Fibroblast of lung (primary cell): ENCODE measurements around the gene MED10. TPM values are rescaled to one million over a fixed set of nuclear protein-coding genes. Genes with fewer than 3 reads are reported as not detected.
A peak's percentile ranks its signal among the peaks of the same experiment; 100 is the strongest.

Experiments
- DNase-seq, 2 donors: peaks; one replicate each; pipeline versions ENCODE4 v3.0.0 to v3.0.0-alpha.2; 2010; ENCODE audit warnings: low read depth in 2 of 2
- H2AFZ ChIP-seq: 2 replicates; pipeline ENCODE4 v1.5.1; 2012; ENCODE audit warnings: low read length, control low read depth, inconsistent platforms
- H3K27ac ChIP-seq: 2 replicates; pipeline ENCODE4 v1.5.1; 2011; ENCODE audit warnings: low read length, control low read depth; ENCODE audit not compliant: insufficient read depth
- H3K27me3 ChIP-seq: 2 replicates; pipeline ENCODE4 v1.5.1; 2011; ENCODE audit warnings: mild to moderate bottlenecking, low read length; ENCODE audit not compliant: control insufficient read depth, insufficient read depth
- H3K36me3 ChIP-seq: 2 replicates; pipeline ENCODE4 v1.5.1; 2011; ENCODE audit warnings: low read length; ENCODE audit not compliant: control insufficient read depth, insufficient read depth
- H3K4me1 ChIP-seq: 2 replicates; pipeline ENCODE4 v1.5.1; 2011; ENCODE audit warnings: low read length; ENCODE audit not compliant: control insufficient read depth, insufficient read depth; ENCODE audit errors: extremely low read depth
- H3K4me2 ChIP-seq: 2 replicates; pipeline ENCODE4 v1.5.1; 2011; ENCODE audit warnings: low read length, control low read depth; ENCODE audit not compliant: insufficient read depth; ENCODE audit errors: extremely low read depth
- H3K4me3 ChIP-seq, 4 experiments: fragments of 200-600 bp in 1 of 4; sonication (generic) in 1 of 4; replicated peaks in 1 of 4; 2 replicates each; pipeline ENCODE4 v1.5.1; 2011 to 2016; ENCODE audit warnings: low read length in 4 of 4, low read depth in 3 of 4, mild to moderate bottlenecking in 3 of 4, control low read depth in 2 of 4, inconsistent platforms in 1 of 4, mixed read lengths in 1 of 4; ENCODE audit not compliant: insufficient read depth in 1 of 4; ENCODE audit errors: control extremely low read depth in 1 of 4
- H3K79me2 ChIP-seq: 2 replicates; pipeline ENCODE4 v1.5.1; 2012; ENCODE audit warnings: mild to moderate bottlenecking, low read length, inconsistent platforms; ENCODE audit not compliant: control insufficient read depth, insufficient read depth
- H3K9ac ChIP-seq: 2 replicates; pipeline ENCODE4 v1.5.1; 2011; ENCODE audit warnings: mild to moderate bottlenecking, low read length, control low read depth; ENCODE audit not compliant: insufficient read depth
- H3K9me3 ChIP-seq: 2 replicates; pipeline ENCODE4 v1.5.1; 2012; ENCODE audit warnings: low read depth, low read length; ENCODE audit not compliant: control insufficient read depth, insufficient read depth
- H4K20me1 ChIP-seq: 2 replicates; pipeline ENCODE4 v1.5.1; 2011; ENCODE audit warnings: low read length; ENCODE audit not compliant: control insufficient read depth, insufficient read depth; ENCODE audit errors: extremely low read depth
- EZH2 ChIP-seq: IDR thresholded peaks from 2 replicates; pipeline ENCODE4 v1.5.1; 2012; ENCODE audit warnings: low read length, control low read depth, mild to moderate bottlenecking; ENCODE audit errors: missing control alignments
- polyA plus RNA-seq, 2 donors: library from polyadenylated mRNA; depleted of rRNA in 1 of 2; stranded (reverse) in 1 of 2; unstranded in 1 of 2; fragments of >200 nt; gene quantifications; 2 replicates each; pipeline ENCODE4 v1.2.1, GENCODE V29; 2011 to 2012; ENCODE audit warnings: missing spikeins in 1 of 2
- total RNA-seq: library from RNA; depleted of rRNA; stranded (reverse); fragments of >200 nt; gene quantifications from 2 replicates; pipeline ENCODE4 v1.2.1, GENCODE V29; 2014
- TF ChIP-seq, protein P1 (sequence below), 2 donors: IDR thresholded peaks in 1 of 2; conservative IDR thresholded peaks in 1 of 2; 1 replicate in 1 of 2; 2 replicates in 1 of 2; pipeline ENCODE4 v1.5.1; 2011 to 2012; ENCODE audit warnings: low read length in 2 of 2, control low read depth in 1 of 2, inconsistent platforms in 1 of 2, low read depth in 1 of 2, mild to moderate bottlenecking in 1 of 2

MED10 gene
- total and polyA plus RNA-seq, 2 donors (not counting 1 experiment from before 2014, with no cell fraction given), result 13.5 to 52.9 TPM

DNA sequence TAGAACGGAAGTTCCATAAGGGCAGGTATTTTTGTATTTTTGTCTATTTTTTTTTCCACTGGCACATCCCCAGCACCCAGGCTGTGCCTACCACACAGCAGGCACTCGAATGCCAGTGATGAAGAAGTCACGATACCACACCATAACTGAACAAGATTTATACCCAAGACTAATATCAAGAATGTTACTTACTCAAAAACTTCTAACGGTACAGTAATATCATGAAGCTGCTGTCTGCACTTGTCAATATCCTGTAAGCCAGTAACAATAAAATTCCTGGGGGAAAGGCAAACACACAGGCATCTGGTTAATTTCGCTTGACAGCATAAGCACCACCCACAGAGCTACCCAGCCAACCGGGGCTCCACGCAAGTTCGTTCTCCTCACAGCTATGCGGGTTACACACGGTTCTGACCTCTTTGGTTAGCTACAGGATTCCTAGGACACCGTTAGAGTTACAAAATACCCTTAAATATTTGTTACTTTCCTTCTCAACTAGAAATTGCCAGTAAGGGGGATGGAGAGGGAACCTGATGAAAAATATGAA, 1.3 kb downstream of the MED10 start:
- Histone ChIP-seq H3K36me3 (peaks cover 16% of the 10 kb centered on the region), H2AFZ (no peak overlapping the region), H3K4me2 (peak overlapping the region; percentile 65), H3K4me3 (peak overlapping the region; percentile 89 to 97 (median 96)), H3K27ac (peak overlapping the region; percentile 93), H3K27me3 (no peaks in the 10 kb centered on the region), H3K4me1 (no peaks in the 10 kb centered on the region), H3K79me2 (peaks cover 29% of the 10 kb centered on the region), H3K9me3 (no peaks in the 10 kb centered on the region), H4K20me1 (no peaks in the 10 kb centered on the region), H3K9ac (no peak overlapping the region)
- TF ChIP-seq, protein P1, sequence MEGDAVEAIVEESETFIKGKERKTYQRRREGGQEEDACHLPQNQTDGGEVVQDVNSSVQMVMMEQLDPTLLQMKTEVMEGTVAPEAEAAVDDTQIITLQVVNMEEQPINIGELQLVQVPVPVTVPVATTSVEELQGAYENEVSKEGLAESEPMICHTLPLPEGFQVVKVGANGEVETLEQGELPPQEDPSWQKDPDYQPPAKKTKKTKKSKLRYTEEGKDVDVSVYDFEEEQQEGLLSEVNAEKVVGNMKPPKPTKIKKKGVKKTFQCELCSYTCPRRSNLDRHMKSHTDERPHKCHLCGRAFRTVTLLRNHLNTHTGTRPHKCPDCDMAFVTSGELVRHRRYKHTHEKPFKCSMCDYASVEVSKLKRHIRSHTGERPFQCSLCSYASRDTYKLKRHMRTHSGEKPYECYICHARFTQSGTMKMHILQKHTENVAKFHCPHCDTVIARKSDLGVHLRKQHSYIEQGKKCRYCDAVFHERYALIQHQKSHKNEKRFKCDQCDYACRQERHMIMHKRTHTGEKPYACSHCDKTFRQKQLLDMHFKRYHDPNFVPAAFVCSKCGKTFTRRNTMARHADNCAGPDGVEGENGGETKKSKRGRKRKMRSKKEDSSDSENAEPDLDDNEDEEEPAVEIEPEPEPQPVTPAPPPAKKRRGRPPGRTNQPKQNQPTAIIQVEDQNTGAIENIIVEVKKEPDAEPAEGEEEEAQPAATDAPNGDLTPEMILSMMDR (conservative IDR thresholded peaks at IDR 0.05 in 1 of 2, IDR thresholded peaks at IDR 0.05 in 1 of 2; ENCODE audit: low read depth in 1 of 2, low read length in 2 of 2), result no peak
- no peak for TF ChIP-seq EZH2
- peak; percentile 1 to 53 for DNase-seq

DNA sequence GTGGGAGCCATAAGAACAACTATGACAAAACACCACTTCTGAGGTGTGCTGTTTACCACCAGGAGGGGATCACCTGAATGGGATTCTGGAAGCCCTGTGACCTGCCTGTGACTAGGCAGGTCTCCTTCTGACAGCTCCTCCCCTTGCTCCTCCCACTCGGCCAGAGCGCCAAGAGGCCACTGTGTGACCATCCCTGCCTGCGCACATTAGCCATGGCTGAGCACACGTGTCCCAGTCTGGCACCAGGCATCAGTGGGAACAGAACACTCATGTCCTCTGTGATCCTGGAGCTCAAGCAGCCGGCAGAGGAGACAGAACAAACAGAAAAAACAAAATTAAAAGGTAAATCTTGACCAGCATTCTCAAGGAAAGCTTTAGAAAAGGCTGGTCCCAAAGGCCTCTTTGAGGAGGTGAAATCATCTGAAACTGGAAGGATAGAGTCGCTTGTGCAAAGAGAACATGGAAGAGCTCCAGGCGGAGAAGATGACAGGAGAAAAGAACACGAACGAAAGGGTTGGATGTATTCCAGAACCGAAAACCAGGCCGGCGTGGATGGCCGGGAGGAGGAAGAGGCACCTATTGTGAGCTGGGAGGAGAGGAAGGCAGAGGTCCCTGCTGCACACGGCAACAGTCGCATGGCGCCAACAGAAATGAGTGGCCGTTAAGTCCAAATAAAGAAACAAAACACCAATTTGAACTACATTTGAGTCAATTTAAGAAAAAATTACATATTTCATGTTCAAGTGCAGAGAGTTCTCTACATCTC, 5.1 kb downstream of the MED10 start:
- Histone ChIP-seq H3K27ac (no peak overlapping the region), H3K4me3 (no peak overlapping the region), H3K4me2 (no peak overlapping the region), H3K79me2 (peaks cover 29% of the 10 kb centered on the region), H3K27me3 (no peaks in the 10 kb centered on the region), H3K36me3 (peaks cover 27% of the 10 kb centered on the region), H2AFZ (no peak overlapping the region), H4K20me1 (no peaks in the 10 kb centered on the region), H3K4me1 (no peaks in the 10 kb centered on the region), H3K9ac (no peak overlapping the region), H3K9me3 (no peaks in the 10 kb centered on the region)
- DNase-seq, result no peak
- no peak for TF ChIP-seq EZH2
- TF ChIP-seq, protein P1 (conservative IDR thresholded peaks at IDR 0.05 in 1 of 2, IDR thresholded peaks at IDR 0.05 in 1 of 2; ENCODE audit: low read depth in 1 of 2, low read length in 2 of 2), result no peak

DNA sequence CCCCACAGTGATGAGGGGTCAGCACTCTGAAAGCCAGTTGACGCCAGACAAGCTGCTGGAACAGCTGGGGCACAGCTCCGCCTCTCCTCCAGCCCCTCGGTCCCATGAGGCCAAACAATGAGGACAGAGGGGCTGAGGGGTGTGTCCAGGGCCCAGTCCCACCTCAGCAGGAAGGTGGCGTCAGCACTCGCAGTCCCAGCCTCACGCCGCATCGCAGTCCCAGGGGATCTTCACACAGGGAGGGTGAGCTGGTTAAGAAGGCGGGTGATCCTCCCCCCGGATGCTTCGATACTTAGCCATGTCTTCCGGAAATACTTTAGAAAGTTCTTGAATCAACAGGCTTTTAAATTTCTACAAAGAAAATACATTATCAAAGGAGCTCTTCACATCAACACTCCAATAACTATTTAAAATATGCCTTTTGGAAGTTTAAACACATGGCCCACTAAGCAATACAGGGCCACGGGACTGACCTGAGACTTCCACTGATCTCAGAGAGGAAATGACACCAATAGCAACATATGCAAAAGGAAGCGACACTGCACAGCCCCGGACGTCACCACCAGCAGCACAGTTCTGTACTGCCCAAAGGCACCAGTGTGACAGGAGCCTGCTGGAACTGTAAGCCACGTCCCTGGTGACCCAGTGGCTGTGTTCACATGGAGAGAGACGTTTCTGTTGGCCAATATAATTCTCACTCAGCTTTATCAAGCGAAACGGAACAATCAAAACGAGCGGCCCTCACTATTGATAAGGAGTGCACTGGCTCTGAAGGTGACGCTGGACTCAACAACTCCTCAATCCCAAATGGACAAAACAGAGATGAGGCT, 5.9 kb downstream of the MED10 start:
- no peak for TF ChIP-seq EZH2
- TF ChIP-seq, protein P1 (conservative IDR thresholded peaks at IDR 0.05 in 1 of 2, IDR thresholded peaks at IDR 0.05 in 1 of 2; ENCODE audit: low read depth in 1 of 2, low read length in 2 of 2), result no peak
- Histone ChIP-seq H3K4me3 (no peak overlapping the region), H4K20me1 (no peaks in the 10 kb centered on the region), H3K36me3 (peaks cover 27% of the 10 kb centered on the region), H3K4me1 (no peaks in the 10 kb centered on the region), H3K27me3 (no peaks in the 10 kb centered on the region), H3K9ac (no peak overlapping the region), H3K27ac (no peak overlapping the region), H3K9me3 (no peaks in the 10 kb centered on the region), H3K4me2 (no peak overlapping the region), H2AFZ (no peak overlapping the region), H3K79me2 (peaks cover 21% of the 10 kb centered on the region)
- no peak for DNase-seq
